Fibroblast of skin of abdomen (primary cell): Measurements from ENCODE around the gene POU2F1.

Experiments
- DNase-seq: peaks from one replicate; pipeline ENCODE4 v3.0.0-alpha.2; 2013

Gene POU2F1

GRCh38 chr1:167371030-167371429, 150.3 kb downstream of the POU2F1 start:
- DNase-seq = no peak

- DNase-seq = peak; percentile 49
These were observed 152.7 kb downstream of the POU2F1 start for GRCh38 chr1:167373398-167373797.

- no peak for DNase-seq
These were observed 153.3 kb downstream of the POU2F1 start for GRCh38 chr1:167373986-167374385.

GRCh38 chr1:167375949-167376348, 155.3 kb downstream of the POU2F1 start:
- no peak for DNase-seq

- no peak for DNase-seq
These were observed 166.7 kb downstream of the POU2F1 start for GRCh38 chr1:167387251-167387910.

- no peak for DNase-seq
These were observed 168.3 kb downstream of the POU2F1 start for GRCh38 chr1:167388976-167389375.

- no peak for DNase-seq
These were observed 171.6 kb downstream of the POU2F1 start for GRCh38 chr1:167392200-167392696.

GRCh38 chr1:167400359-167400953, 179.8 kb downstream of the POU2F1 start:
- DNase-seq = no peak

GRCh38 chr1:167401260-167401873, 180.7 kb downstream of the POU2F1 start:
- DNase-seq = peak; percentile 23

GRCh38 chr1:167404161-167404888, 183.6 kb downstream of the POU2F1 start:
- no peak for DNase-seq

GRCh38 chr1:167404908-167405307, 184.2 kb downstream of the POU2F1 start:
- no peak for DNase-seq

GRCh38 chr1:167408355-167408754, 187.7 kb downstream of the POU2F1 start:
- no peak for DNase-seq

- DNase-seq = no peak
These were observed 188.5 kb downstream of the POU2F1 start for GRCh38 chr1:167409183-167409582.

- no peak for DNase-seq
These were observed 191.4 kb downstream of the POU2F1 start for GRCh38 chr1:167412072-167412471.

- no peak for DNase-seq
These were observed 192.2 kb downstream of the POU2F1 start for GRCh38 chr1:167412920-167413319.

GRCh38 chr1:167413328-167413727, 192.6 kb downstream of the POU2F1 start:
- no peak for DNase-seq

- DNase-seq = no peak
These were observed 195.8 kb downstream of the POU2F1 start for GRCh38 chr1:167416506-167416905.

GRCh38 chr1:167418391-167418790, 197.7 kb downstream of the POU2F1 start:
- DNase-seq = no peak

- no peak for DNase-seq
These were observed 198.6 kb downstream of the POU2F1 start for GRCh38 chr1:167419245-167419644.

- no peak for DNase-seq
These were observed 199.8 kb downstream of the POU2F1 start for GRCh38 chr1:167420510-167420909.

GRCh38 chr1:167423684-167424619, 203.3 kb downstream of the POU2F1 start:
- no peak for DNase-seq

- no peak for DNase-seq
These were observed 204.8 kb downstream of the POU2F1 start for GRCh38 chr1:167425482-167425881.
